Hair follicular keratinocyte (primary cell): ENCODE results near the gene PDE1A. TPM values are rescaled to one million over a fixed set of nuclear protein-coding genes. Genes with fewer than 3 reads are reported as not detected.

Experiments used
- total RNA-seq: library from RNA; depleted of rRNA; stranded (reverse); fragments of >200 nt; gene quantifications from 2 replicates; pipeline ENCODE4 v1.2.3, GENCODE V29; 2015

Gene PDE1A
- not detected in 2 replicates for total RNA-seq

DNA sequence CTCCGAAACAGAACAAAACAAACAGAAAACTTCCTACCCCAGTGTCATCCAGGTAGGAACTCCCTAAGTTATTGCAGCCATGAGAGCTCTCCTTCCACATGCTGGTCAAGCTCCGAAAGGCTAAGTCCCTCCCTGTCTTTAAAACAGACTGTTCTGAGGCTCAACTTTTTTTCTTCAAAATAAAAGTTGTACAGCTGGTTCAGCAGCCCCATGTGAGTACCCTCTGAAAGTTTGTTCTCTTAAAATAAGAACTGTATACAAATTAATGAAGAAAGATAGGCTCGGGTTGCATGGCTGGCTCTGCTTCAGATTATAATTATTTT is at the start of gene PDE1A:
Gene PDE1A (minus strand): TSS at position 119 of the 323 bp plus-strand sequence.

